ENCODE data around the gene SEC11A.
"Not testable (repeated sequence)": the region's sequence is repeated elsewhere in the genome, so short reads cannot be mapped to it uniquely, and the experiment has no call there.

Gene SEC11A

GRCh38 chr15:84736375-84736774, 20.4 kb upstream of the SEC11A start:
- peak; percentile 53 for DNase-seq

GRCh38 chr15:84735480-84736061, 19.6 kb upstream of the SEC11A start:
- DNase-seq, result not testable (repeated sequence)

GRCh38 chr15:84734794-84735479, 19.0 kb upstream of the SEC11A start:
- peak; percentile 47 for DNase-seq

GRCh38 chr15:84731774-84732173, 15.8 kb upstream of the SEC11A start:
- no peak for DNase-seq

DNA sequence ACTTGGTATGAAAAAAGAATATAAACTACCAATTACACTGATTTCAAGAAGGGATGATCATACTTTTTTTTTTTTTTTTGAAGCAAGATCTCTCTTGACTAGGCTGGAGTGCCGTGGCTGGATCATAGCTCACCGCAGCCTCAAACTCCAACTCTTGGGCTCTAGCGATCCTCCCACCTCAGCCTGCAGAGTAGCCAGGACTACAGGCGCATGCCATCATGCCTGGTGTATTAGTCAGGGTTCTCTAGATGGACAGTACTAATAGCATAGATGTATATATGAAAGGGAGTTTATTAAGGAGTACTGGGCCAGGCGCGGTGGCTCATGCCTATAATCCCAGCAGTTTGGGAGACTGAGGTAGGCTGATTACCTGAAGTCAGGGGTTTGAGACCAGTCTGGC, 11.5 kb upstream of the SEC11A start:
- DNase-seq, result no peak

DNA sequence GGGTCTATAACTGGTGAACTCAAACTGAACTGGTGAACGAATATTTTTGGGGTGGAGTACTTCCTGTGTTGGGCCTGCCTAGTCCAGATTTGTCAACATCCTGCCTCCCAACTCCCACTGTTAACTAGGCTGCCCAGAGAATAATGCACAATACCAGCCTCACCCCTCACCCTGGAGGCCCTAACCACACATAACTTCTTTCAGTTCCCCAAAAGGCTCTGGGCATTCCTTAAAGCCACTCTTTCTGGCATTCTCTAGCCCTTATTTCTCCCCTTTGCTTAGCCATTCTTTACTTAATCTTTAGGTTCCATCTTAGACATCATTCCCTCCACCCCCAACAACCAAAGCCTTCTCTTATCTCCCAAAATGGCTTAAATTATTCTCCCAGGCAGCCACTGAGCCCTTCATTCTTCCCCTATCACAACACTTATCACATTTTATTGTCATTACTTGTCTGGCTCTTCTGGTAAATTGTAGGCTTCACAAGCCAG, 9.1 kb upstream of the SEC11A start:
- no peak for DNase-seq

DNA sequence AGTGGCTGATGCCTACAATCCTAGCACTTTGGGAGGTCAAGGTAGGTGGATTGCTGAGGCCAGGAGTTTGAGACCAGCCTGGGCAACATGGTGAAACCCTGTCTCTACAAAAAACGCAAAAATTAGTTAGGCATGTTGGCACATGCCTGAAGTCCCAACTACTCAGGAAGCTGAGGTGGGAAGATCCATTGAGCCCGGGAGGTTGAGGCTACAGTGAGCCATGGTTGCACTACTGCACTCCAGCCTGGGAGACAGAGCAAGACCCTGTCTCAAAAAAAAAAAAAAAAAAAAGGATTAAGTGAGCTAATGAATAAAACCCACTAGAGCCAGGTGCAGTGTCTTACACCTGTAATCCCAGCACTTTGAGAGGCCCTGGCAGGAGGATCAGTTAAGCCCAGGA, 6.7 kb upstream of the SEC11A start:
- no peak for DNase-seq

GRCh38 chr15:84721371-84721770, 5.4 kb upstream of the SEC11A start:
- no peak for DNase-seq

GRCh38 chr15:84715441-84716035, 401 bp downstream of the SEC11A start:
- DNase-seq, result peak; percentile 49

DNA sequence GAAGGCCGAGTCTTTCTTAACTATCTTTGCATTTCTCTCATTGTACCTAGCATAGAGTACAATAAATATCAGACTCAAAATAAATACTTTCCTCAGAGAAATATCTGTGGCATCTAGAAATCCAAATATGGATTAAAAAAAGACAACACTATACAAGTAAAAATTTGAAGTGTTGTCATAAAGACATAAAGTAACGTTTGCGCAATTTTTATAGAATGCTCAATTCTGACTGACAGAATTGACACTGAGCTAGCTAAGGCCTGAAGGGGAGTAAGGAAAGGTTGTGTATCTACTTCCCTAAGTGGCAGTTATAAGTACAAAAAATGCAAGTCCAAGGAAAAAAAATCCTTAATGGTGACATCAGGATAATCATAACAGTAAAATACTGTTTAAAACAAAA, 1.1 kb downstream of the SEC11A start:
- no peak for DNase-seq

GRCh38 chr15:84714372-84714771, 1.6 kb downstream of the SEC11A start:
- DNase-seq, result no peak

- DNase-seq, result no peak
Observed at GRCh38 chr15:84703808-84704207, 12.1 kb downstream of the SEC11A start.

- DNase-seq, result no peak
Observed at GRCh38 chr15:84702961-84703482, 12.9 kb downstream of the SEC11A start.

GRCh38 chr15:84699538-84700191, 16.3 kb downstream of the SEC11A start:
- DNase-seq, result no peak

GRCh38 chr15:84697236-84697990, 18.5 kb downstream of the SEC11A start:
- no peak for DNase-seq

DNA sequence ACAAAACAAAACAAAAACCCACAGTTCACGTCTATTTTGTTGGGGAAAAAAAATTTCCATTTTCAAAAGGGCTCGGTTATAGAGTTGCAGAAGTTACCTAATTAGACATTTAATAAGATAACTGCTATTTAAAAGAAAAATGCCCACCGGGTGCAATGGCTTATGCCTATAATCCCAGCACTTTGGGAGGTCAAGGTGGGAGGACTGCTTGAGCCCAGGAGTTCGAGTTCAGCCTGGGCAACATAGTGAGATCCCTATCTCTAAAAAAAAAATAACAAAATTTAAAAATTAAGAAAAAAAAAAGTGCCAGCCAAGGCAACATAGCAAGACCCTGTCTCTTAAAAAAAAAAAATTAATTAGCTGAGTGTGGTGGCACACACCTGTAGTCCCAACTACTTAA, 19.2 kb downstream of the SEC11A start:
- DNase-seq, result no peak

DNA sequence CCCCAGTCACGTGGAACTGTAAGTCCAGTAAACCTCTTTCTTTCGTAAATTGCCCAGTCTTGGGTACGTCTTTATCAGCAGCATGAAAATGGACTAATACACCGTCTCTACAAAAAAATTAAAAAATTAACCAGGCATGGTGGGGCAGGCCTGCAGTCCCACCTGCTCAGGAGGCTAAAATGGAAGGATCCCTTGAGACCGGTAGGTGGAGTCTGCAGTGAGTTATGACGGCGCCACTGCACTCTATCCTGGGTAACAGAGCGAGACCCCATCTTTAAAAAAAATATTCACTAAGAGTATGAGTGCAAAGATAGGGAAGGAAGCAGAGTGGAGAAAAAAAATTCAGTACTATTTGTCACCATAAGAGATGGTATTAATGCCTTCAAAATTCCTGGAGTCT, 25.6 kb downstream of the SEC11A start:
- DNase-seq, result no peak

- DNase-seq, result no peak
Observed at GRCh38 chr15:84689858-84690257, 26.1 kb downstream of the SEC11A start.

DNA sequence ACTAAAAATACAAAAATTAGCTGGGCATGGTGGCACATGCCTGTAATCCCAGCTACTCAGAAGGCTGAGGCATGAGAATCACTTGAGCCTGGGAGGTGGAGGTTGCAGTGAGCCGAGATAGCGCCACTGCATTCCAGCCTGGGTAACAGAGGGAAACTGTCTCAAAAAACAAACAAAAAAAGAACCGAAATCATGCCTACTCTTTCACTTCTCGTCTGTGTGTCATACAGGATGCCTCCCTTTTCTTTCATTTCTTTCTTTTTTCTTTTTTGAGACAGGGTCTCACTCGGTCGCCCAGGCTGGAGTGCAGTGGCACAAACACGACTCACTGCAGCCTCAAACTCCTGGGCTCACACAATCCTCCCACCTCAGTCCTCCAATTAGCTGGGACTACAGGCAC, 29.5 kb downstream of the SEC11A start:
- DNase-seq, result not testable (repeated sequence)

- DNase-seq, result no peak
Observed at GRCh38 chr15:84685304-84685703, 30.6 kb downstream of the SEC11A start.

GRCh38 chr15:84684092-84684491, 31.8 kb downstream of the SEC11A start:
- no peak for DNase-seq

GRCh38 chr15:84681831-84682230, 34.1 kb downstream of the SEC11A start:
- no peak for DNase-seq

- no peak for DNase-seq
Observed at GRCh38 chr15:84671211-84671610, 44.7 kb downstream of the SEC11A start.

All from stimulated activated CD4-positive, alpha-beta T cell treated with anti-CD3 and anti-CD28 coated beads, Interleukin-12 subunit alpha, Interleukin-12 subunit beta, amount 100 ng/mL, for 4 hours (primary cell).